Activated CD8-positive, alpha-beta memory T cell treated with anti-CD3 and anti-CD28 coated beads, Interleukin-2, amount 50 U/mL, for 4 hours (primary cell): ENCODE measurements around the gene UBE2I.
"Not testable (repeated sequence)": the region's sequence is repeated elsewhere in the genome, so short reads cannot be mapped to it uniquely, and the experiment has no call there.

Experiments
- DNase-seq: peaks from one replicate; pipeline ENCODE4 v3.0.0-alpha.2; 2020

Gene UBE2I

DNA sequence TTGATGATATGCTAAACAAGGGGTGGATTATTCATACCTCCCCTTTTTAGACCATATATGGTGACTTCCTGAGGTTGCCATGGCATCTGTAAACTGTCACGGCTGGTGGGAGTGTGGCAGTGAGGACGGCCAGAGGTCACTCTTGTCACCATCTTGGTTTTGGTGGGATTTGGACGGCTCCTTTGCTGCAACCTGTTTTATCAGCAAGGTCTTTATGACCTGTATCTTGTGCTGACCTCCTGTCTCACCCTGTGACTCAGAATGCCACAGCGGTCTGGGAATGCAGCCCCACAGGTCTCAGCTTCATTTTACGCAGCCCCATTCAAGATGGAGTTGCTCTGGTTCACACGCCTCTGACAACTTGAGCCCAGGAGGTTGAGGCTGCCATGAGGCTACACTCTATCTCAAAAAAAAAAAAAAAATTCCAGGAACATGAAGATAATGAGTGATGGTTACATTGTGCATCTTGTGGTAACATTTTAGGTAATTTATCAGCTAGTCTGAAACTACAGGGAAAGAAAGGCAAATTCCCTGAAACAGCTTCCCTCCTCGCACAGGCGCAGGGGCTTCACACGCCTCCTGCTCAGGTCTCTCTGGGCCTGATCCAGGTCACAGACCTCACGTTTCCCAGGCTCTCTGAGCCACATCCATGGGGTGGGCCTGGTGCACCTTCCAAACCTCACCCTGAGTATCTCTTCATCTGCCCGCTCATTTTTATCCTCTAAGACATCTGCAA is 15.3 kb upstream of the UBE2I start:
- DNase-seq = no peak

GRCh38 chr16:1295465-1295864 is 14.0 kb upstream of the UBE2I start:
- no peak for DNase-seq

GRCh38 chr16:1296688-1297017 is 12.8 kb upstream of the UBE2I start:
- not testable (repeated sequence) for DNase-seq

DNA sequence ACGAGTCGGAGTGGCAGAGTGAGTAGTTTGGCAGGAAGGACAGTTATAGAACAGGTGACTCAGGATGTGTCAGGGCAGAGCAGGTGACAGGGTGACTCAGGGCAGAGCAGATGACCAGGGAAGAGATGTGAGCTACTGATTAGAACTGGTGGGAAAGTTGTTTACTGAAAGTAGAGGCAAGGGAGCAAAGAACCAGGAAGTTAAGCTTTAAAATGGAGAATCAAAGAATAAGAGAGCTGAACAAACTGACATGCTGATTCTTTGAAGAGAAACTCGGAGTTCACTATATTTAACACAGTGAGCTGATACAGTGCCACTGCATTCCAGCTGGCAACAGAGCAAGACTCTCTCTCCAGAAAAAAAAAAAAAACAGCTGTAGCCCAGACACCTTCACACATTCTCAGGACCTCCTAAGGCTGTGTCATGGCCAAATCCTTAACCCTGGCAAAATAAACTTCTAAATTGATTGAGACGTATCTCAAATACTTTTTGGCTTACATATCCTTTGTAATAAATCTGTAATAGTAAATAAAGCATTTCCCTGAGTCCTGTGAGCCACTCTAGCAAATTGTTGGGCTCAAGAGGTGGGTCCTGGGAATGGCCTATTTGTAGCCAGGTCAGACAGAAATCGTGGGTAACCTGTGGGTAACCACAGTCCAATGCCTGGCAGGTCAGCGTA is 12.3 kb upstream of the UBE2I start:
- no peak for DNase-seq

DNA sequence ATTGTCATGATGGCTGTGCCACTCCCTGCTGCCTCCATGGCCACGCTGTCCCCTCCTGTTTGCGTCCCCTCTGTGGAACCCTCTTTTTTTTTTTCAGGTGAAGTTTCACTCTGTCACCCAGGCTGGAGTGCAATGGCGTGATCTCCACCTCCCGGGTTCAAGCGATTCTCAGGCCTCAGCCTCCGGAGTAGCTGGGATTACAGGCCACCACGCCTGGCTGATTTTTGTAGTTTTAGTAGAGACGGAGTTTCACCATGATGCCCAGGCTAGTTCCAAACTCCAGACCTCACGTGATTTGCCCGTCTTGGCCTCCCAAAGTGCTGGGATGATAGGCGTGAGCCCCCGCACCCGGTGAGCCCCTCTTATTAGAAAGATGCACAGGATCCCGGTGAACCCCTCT is 11.0 kb upstream of the UBE2I start:
- no peak for DNase-seq

DNA sequence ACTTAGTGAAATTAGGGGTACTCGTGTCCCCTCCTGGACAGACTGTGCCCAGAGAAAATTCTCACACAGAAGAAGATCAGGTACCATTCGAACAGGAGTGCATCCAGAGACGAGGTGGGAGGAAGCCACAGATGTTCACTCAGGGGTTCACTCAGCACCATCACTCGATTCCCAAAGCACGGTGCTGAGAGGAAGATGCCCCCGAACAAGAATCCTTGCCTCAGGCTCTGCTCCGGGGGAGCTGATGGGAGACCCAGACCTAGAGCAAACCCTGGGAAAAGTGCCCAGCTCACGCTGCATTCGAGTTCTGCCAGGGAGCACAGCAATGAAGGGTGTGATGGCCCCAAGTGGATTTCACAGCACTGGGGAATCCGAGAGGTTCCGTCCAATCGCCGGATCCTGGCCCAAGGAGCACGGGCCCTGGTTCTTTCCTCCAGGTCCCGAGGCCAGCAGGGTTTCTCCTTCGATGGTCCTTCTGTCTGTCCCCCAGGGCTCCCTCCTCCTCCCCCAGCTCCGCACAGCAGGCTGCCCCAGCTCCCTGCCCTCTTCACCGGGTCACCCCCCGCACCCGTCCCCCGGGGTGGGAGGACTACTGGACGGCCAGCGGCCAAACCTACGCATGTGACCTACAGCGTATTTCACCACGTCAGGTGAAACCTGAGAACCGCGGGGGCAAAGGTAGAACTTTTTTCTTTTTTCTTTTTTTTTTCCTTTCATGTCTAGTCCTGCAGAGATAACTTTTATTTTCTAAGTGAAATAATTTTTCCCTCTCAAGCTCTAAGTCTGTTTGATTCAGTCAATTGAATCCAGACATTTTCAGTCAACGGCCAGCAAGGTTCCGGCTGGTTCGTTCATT is 10.2 kb upstream of the UBE2I start:
- no peak for DNase-seq

- DNase-seq = no peak
Observed at GRCh38 chr16:1299868-1300203, 9.6 kb upstream of the UBE2I start.

- DNase-seq = peak; percentile 77
Observed at GRCh38 chr16:1300664-1301476, 8.6 kb upstream of the UBE2I start.

DNA sequence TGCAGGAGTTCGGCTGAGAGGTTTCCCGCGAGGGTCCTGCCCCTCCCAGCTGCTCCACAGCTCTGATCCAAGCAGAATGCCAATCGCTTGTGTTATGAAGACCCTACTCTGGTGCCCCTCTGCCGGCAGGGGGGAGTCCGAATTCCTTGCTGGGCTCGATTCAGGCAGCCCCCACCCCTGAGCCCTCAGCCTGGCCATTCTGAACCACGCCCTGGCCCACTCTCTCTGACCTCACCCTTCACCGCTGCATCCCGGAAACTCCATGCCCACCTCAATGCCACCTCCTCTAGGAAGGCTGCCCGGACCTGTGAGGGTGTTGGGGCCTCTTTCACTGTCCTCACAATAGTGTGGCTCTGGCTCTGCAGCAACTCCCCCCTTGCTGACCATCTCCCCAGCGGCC is 7.9 kb upstream of the UBE2I start:
- no peak for DNase-seq

DNA sequence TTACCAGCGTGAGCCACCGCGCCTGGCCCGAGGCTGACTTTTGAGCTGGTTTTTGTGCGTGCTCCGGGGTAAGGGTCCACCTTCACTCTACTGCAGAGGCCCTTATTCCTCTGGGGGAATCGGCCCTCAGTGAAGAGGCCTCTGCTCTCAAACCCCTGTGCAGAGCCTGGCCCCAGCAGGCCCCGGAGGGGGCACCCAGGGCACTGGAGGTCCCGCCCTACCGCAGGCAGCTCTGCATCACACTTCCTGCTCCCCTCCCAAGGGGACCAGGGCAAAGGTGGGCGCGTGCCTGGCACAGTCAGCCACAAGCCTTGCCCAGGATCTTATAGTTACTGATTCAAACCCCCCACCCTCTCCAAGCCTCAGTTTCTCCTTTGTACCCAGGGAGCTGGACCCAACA is 3.6 kb upstream of the UBE2I start:
- DNase-seq = no peak

DNA sequence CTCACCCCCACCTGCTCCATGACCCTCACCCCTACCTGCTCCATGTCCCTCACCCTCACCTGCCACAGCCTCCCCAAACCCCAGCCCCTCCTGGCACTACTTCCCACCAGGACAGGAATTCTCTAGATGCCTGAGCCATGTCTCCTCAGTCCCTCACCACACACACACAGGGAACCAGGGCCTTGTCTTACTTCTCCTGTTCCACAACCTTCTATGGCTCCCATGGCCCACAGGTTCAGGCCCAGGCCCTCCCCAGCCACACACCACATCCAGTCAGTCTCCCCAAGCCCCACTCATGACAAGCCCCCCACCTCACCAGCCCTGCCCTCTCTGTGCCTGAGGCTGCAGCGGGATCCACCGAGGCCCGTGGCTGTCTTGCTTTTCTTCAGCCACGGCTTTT is 3.1 kb upstream of the UBE2I start:
- no peak for DNase-seq

DNA sequence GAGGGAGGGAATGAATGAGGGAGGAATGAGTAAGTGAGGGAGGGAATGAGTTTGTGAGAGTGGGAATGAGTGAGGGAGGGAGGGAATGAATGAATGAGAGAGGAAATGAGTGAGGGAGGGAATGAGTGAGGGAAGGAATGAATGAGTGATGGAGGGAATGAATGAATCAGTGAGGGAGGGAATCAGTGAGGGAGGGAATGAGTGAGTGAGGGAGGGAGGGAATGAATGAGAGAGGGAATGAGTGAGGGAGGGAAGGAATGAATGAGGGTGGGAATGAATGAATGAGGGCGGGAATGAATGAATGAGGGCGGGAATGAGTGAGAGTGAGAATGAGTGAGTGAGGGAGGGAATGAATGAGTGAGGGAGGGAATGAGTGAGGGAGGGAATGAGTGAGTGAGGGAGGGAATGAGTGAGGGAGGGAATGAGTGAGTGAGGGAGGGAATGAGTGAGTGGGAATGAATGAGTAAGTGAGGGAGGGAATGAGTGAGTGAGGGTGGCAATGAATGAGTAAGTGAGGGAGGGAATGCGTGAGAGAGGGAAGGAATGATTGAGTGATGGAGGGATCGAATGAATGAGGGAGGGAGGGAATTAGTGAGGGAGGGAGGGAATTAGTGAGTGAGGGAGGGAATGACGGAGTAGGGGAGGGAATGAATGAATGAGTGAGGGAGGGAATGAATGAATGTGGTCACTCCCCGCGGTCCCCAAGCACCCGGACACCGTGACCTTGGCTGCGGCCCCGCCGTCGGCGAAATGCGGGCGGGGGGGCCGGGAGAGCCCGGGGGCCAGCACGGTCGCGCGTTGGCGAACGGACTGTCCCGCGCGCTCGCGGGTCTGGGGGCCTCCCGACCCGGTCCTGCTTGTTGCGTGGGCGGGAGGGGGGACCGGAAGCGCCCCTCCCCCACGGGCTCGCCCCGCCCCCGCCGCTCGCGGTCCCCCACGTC is 1.1 kb upstream of the UBE2I start:
- DNase-seq = no peak

- peak; percentile 60 for DNase-seq
Observed at GRCh38 chr16:1309888-1310831, 724 bp downstream of the UBE2I start.

DNA sequence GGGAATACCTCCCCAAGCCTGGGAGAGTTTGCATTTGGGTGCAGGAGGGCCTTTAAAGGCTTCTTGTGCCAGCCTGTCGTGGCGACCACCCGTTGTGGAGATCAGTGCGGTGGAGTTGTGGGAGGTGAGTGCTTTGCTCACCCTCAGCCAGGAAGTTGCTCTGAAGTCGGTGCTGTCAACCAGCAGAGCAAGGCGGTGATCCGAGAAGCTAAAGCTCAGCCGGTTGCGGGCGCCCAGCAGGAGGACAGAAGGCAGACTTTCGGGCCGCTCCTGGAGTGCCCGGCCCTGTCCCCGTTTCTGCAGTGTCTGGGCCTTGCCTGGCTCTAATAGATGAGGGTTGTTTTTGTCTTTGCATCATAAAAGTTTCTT is 1.4 kb downstream of the UBE2I start:
- DNase-seq = no peak

GRCh38 chr16:1311212-1311737 is 1.8 kb downstream of the UBE2I start:
- no peak for DNase-seq

- no peak for DNase-seq
Observed at GRCh38 chr16:1311738-1312466, 2.5 kb downstream of the UBE2I start.

DNA sequence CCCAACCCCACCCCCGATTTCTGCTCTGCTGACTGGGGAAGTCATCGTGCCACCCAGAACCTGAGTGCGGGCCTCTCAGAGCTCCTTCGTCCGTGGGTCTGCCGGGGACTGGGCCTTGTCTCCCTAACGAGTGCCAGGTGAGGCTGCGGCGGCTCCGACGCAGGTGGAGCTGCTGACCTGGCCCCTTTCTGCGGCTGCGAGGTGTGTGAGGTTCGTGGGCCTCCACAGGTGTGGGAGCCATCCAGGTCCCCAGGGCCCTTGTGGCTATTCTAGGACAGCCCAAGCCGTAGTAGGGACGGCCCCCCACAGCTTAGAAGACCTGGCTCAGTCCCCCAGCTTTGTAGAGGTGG is 3.0 kb downstream of the UBE2I start:
- DNase-seq = no peak

DNA sequence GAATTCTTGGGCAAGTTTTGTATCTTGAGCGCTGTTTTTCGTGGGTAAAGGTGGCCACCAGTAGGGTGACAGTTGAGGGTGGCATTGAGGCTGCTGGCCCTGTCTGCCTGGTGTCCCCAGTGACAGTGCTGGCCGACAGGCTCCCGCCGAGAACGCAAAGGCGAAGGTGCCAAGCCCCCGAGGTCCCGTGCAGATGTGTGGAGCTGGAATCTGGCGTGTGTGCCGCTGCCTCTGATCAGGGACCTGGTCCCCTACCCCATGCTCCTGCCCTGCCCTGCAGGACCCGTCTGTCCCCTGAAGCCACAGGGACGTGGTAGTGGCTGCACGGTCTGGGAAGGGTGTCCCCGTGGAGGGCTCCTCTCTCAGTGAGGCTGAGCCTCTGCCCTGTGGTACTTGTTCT is 3.5 kb downstream of the UBE2I start:
- no peak for DNase-seq

- no peak for DNase-seq
Observed at GRCh38 chr16:1313721-1314369, 4.4 kb downstream of the UBE2I start.
